AG04449 (cell line): Measurements from ENCODE around the gene FHOD3.

Experiments
- CTCF ChIA-PET: fragments of 350-600 bp; formaldehyde crosslinking; extraction: SDS; loops from one replicate; lab custom pipeline; 2021; ENCODE audit warnings: antibody characterized with exemption; lab: Yijun Ruan, JAX
- POLR2A ChIA-PET: fragments of 400-600, 350-600 bp; formaldehyde crosslinking; extraction: SDS; loops from one replicate; lab custom pipeline; 2020; ENCODE audit warnings: antibody characterized with exemption, inconsistent platforms; lab: Yijun Ruan, JAX
- DNase-seq: peaks from one replicate; pipeline ENCODE4 v3.0.0-alpha.2; 2010; ENCODE audit warnings: low read depth, low spot score
- H3K4me3 ChIP-seq: 2 replicates; pipeline ENCODE4 v1.5.1; 2011; ENCODE audit warnings: low read depth, mild to moderate bottlenecking, control low read depth, low read length
- CTCF ChIP-seq: IDR thresholded peaks from one replicate; pipeline ENCODE4 v1.5.1; 2011; ENCODE audit warnings: mild to moderate bottlenecking, moderate library complexity, low read length, control low read depth, inconsistent platforms; ENCODE audit not compliant: insufficient read depth; ENCODE audit errors: missing control alignments

FHOD3 gene

GRCh38 chr18:36298126-36298741, 721 bp downstream of the FHOD3 start:
- peak overlapping the region; percentile 62 for H3K4me3 ChIP-seq
- DNase-seq, result no peak
- ChIA-PET POLR2A (interaction anchor here (0.5 to 1.5 kb wide), 4 partner anchors 11 to 217 kb away, joined by 3 to 9 read pairs (median 3); no protein-coding TSS in a partner anchor), CTCF (interaction anchor here (0.7 to 5.8 kb wide), 7 partner anchors 9 to 277 kb away, joined by 3 to 34 read pairs (median 3); no protein-coding TSS in a partner anchor)
- TF ChIP-seq CTCF, result no peak

GRCh38 chr18:36299015-36299414, 1.5 kb downstream of the FHOD3 start:
- no peak for DNase-seq
- ChIA-PET CTCF (interaction anchor here (0.6 to 1.5 kb wide), 3 partner anchors 10 to 266 kb away, joined by 3 to 4 read pairs (median 3); no protein-coding TSS in a partner anchor), POLR2A (no interaction called here)
- no peak overlapping the region for H3K4me3 ChIP-seq
- TF ChIP-seq CTCF, result no peak

DNA sequence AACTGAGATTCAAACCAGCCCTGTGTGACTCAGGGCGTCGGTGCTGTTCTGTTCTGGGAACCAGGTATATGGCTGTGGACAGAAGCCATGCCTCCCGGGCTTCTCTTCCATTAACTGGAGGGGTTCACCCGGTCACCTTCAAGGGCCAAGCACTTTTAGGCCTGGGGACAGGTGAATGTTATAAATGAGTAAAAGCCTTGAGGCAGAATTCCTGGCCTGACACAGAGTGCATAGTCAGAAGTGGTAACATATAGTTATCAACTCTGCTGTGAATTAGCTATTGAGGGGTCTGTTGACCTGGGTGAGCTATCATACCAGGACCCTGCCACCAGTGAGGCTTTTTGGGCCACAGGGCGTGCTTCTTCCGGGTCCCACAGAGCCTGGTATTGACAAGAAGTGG, 2.7 kb downstream of the FHOD3 start:
- no peak overlapping the region for H3K4me3 ChIP-seq
- no peak for DNase-seq
- ChIA-PET CTCF (no interaction called here), POLR2A (no interaction called here)
- no peak for TF ChIP-seq CTCF

GRCh38 chr18:36301884-36302283, 4.4 kb downstream of the FHOD3 start:
- H3K4me3 ChIP-seq, result no peak overlapping the region
- ChIA-PET POLR2A (no interaction called here), CTCF (interaction anchor here (0.8 kb wide), 1 partner anchor 456 kb away, joined by 4 read pairs; no protein-coding TSS in a partner anchor)
- DNase-seq, result no peak
- TF ChIP-seq CTCF, result no peak

DNA sequence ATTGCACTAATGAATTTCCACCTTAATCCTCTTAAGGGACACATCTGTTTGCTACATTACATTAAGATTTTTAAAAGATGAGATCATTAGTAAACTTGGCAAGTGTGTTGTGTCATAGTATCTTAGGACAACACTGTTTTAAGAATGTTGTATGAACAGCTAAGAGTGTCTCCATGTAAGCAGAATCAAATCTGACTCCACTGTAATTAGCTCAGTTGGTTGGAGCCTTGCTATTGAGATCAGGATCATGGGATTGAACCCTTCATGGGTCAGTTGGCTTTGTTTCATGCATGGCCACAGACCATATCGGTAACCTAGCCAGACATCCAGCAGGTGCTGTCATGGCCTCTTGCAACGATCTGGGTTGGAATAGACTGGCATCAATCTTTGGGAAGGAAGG, 5.2 kb downstream of the FHOD3 start:
- DNase-seq, result no peak
- TF ChIP-seq CTCF, result no peak
- POLR2A ChIA-PET, result no interaction called here
- CTCF ChIA-PET, result interaction anchor here (0.9 kb wide), 1 partner anchor 109 kb away, joined by 3 read pairs; no protein-coding TSS in a partner anchor
- H3K4me3 ChIP-seq, result no peak overlapping the region

- no peak for TF ChIP-seq CTCF
- no peak for DNase-seq
- no peak overlapping the region for H3K4me3 ChIP-seq
- ChIA-PET CTCF (interaction anchor here (0.9 to 1.7 kb wide), 3 partner anchors 9 to 109 kb away, joined by 3 to 5 read pairs (median 3); no protein-coding TSS in a partner anchor), POLR2A (no interaction called here)
Observed at GRCh38 chr18:36303211-36303844, 5.8 kb downstream of the FHOD3 start.
